HL-60 (cell line): ENCODE results near the gene IDH3B.

ENCODE experiments used
- DNase-seq, 2 experiments: peaks; one replicate each; pipeline ENCODE4 v3.0.0-alpha.2; 2010 to 2020; ENCODE audit warnings: low read depth in 1 of 2, low spot score in 1 of 2
- H3K27ac ChIP-seq: fragments of 250-450 bp; sonication (Bioruptor Pico); replicated peaks from 2 replicates; pipeline ENCODE4 v1.5.1; 2020; ENCODE audit warnings: mild to moderate bottlenecking, moderate library complexity
- H3K27me3 ChIP-seq: fragments of 250-450 bp; sonication (Bioruptor Pico); 2 replicates; pipeline ENCODE4 v1.5.1; 2021; ENCODE audit warnings: mild to moderate bottlenecking, moderate library complexity; ENCODE audit not compliant: insufficient read depth, poor library complexity, severe bottlenecking
- H3K4me3 ChIP-seq: replicated peaks from 2 replicates; pipeline ENCODE4 v1.5.1; 2011; ENCODE audit warnings: mild to moderate bottlenecking, control low read depth, low read length; ENCODE audit not compliant: insufficient read depth
- GABPA ChIP-seq: IDR thresholded peaks from 2 replicates; pipeline ENCODE4 v1.6.1; 2012; ENCODE audit warnings: low read depth
- POLR2AphosphoS5 ChIP-seq: IDR thresholded peaks from 2 replicates; pipeline ENCODE4 v1.6.1; 2012; ENCODE audit warnings: low read depth
- SPI1 ChIP-seq: IDR thresholded peaks from 2 replicates; pipeline ENCODE4 v1.6.1; 2012; ENCODE audit warnings: low read depth, mild to moderate bottlenecking, borderline replicate concordance
- TF ChIP-seq, protein P1 (sequence below): IDR thresholded peaks from 2 replicates; pipeline ENCODE4 v1.6.1; 2012; ENCODE audit warnings: low read depth; ENCODE audit not compliant: insufficient replicate concordance
- TF ChIP-seq, protein P2 (sequence below): IDR thresholded peaks from one replicate; pipeline ENCODE4 v1.5.1; 2011; ENCODE audit warnings: low read length, control low read depth, inconsistent platforms; ENCODE audit not compliant: insufficient read depth

IDH3B gene

DNA sequence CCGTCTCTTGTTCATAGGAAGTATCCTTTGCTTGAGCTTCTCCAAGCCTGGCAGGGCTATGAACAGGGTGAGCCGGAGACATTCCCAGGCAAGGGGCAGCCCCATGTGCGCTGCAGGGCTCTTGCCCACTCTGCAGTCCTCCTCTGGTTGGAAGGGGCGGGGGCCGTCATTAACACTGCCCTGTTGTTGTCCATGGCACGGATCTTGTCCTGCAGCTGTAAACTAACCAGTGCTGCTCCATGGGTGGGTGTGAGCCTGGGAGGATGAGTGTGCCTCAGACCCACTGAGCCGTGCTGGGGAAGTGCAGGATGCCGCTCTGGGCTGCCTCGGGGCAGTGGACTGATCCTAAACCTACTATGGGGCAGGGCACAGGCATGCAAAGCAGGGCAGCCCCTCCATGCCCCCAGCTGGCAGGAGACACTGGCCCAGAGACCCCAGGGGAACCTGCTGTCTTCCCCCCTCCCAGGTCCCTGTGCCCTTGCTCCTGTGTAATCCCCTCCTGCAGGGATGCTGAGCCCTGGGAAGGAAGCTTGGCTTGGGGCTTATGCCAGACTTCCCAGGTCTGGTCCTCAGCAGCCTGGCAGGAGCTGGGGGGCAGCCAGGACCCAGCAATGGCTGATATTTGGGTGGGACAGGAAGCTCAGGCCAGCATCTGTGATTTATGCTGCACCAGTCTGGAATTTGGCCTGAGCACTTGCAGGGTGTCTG lies 37.1 kb upstream of the IDH3B start:
- no peak overlapping the region for H3K4me3 ChIP-seq
- no peak for DNase-seq
- TF ChIP-seq GABPA (no peak), SPI1 (no peak), POLR2AphosphoS5 (no peak)
- TF ChIP-seq, protein P1, sequence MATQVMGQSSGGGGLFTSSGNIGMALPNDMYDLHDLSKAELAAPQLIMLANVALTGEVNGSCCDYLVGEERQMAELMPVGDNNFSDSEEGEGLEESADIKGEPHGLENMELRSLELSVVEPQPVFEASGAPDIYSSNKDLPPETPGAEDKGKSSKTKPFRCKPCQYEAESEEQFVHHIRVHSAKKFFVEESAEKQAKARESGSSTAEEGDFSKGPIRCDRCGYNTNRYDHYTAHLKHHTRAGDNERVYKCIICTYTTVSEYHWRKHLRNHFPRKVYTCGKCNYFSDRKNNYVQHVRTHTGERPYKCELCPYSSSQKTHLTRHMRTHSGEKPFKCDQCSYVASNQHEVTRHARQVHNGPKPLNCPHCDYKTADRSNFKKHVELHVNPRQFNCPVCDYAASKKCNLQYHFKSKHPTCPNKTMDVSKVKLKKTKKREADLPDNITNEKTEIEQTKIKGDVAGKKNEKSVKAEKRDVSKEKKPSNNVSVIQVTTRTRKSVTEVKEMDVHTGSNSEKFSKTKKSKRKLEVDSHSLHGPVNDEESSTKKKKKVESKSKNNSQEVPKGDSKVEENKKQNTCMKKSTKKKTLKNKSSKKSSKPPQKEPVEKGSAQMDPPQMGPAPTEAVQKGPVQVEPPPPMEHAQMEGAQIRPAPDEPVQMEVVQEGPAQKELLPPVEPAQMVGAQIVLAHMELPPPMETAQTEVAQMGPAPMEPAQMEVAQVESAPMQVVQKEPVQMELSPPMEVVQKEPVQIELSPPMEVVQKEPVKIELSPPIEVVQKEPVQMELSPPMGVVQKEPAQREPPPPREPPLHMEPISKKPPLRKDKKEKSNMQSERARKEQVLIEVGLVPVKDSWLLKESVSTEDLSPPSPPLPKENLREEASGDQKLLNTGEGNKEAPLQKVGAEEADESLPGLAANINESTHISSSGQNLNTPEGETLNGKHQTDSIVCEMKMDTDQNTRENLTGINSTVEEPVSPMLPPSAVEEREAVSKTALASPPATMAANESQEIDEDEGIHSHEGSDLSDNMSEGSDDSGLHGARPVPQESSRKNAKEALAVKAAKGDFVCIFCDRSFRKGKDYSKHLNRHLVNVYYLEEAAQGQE: no peak
- TF ChIP-seq, protein P2, sequence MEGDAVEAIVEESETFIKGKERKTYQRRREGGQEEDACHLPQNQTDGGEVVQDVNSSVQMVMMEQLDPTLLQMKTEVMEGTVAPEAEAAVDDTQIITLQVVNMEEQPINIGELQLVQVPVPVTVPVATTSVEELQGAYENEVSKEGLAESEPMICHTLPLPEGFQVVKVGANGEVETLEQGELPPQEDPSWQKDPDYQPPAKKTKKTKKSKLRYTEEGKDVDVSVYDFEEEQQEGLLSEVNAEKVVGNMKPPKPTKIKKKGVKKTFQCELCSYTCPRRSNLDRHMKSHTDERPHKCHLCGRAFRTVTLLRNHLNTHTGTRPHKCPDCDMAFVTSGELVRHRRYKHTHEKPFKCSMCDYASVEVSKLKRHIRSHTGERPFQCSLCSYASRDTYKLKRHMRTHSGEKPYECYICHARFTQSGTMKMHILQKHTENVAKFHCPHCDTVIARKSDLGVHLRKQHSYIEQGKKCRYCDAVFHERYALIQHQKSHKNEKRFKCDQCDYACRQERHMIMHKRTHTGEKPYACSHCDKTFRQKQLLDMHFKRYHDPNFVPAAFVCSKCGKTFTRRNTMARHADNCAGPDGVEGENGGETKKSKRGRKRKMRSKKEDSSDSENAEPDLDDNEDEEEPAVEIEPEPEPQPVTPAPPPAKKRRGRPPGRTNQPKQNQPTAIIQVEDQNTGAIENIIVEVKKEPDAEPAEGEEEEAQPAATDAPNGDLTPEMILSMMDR: no peak
- no peak overlapping the region for H3K27ac ChIP-seq
- H3K27me3 ChIP-seq: peaks cover 31% of the 10 kb centered on the region

DNA sequence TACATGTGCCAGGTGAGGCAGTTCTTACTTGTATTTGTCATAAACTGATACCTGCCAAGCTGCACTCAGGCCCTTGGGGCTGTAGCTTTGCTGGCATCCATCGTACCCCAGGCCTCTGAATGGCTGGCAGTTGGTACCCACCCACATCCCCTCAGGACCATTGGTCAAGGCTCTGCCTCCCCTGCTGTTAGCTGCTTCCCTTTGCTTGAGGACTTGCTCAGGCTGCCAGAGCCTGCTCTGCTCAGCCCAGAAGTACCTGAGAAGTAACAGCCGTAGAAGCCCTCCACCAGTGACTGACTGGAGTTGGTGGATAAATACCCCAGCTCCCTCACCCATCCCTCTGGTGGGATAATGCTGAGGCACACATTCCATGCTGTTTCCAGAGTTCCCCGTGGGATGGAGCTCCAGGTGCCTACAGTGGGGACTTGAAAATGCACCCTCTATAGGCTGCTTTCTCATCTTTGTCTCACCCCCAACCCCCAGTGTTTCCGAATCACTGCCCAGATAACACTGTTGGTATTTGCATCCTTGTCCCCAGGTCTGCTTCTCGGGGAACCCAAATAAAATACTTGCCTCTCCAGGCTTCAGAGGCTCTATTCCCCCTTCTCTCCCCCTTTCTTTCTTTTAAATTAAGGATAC lies 35.9 kb upstream of the IDH3B start:
- TF ChIP-seq GABPA: no peak
- TF ChIP-seq, protein P2: no peak
- TF ChIP-seq, protein P1: no peak
- TF ChIP-seq SPI1: no peak
- no peak for TF ChIP-seq POLR2AphosphoS5
- DNase-seq: no peak
- Histone ChIP-seq H3K27ac (no peak overlapping the region), H3K4me3 (no peak overlapping the region), H3K27me3 (peaks cover 43% of the 10 kb centered on the region)

DNA sequence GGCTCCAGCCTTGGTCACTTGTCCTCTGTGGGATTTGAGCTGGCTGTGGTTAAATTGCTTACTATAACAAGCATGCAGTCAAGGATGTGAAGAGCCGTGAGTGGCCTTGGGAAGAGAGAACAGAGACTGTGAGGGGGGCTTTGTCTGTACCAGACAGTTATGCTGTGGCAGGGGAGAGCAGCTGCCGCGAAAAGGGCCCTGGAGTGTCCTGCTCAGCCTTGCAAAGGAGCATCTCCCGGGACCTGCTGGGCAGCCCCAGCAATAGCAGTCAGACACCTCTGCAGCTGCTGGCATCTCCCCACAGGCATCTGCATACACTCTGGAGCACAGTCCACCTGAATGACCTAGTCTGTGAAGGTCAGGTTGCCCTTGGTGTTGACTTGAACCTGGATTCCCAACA lies 34.9 kb upstream of the IDH3B start:
- Histone ChIP-seq H3K27me3 (peaks cover 51% of the 10 kb centered on the region), H3K4me3 (no peak overlapping the region), H3K27ac (no peak overlapping the region)
- DNase-seq: no peak
- TF ChIP-seq POLR2AphosphoS5 (no peak), GABPA (no peak), SPI1 (no peak)
- TF ChIP-seq, protein P1: no peak
- TF ChIP-seq, protein P2: no peak
